NCI-H1105 (cell line): ENCODE results near the gene TOMM20.

Experiments
- DNase-seq: peaks from one replicate; lab custom pipeline; 2025; lab: John Stamatoyannopoulos, UW

TOMM20 gene

GRCh38 chr1:235134171-235134570 is 5.5 kb upstream of the TOMM20 start:
- no peak for DNase-seq

GRCh38 chr1:235133086-235133485 is 4.4 kb upstream of the TOMM20 start:
- no peak for DNase-seq

- DNase-seq = no peak
Observed at GRCh38 chr1:235131961-235132360, 3.3 kb upstream of the TOMM20 start.

GRCh38 chr1:235130766-235131270 is 2.2 kb upstream of the TOMM20 start:
- DNase-seq = no peak

- no peak for DNase-seq
Observed at GRCh38 chr1:235129774-235130570, 1.3 kb upstream of the TOMM20 start.

GRCh38 chr1:235127732-235128455 is 743 bp downstream of the TOMM20 start:
- DNase-seq = no peak

GRCh38 chr1:235127203-235127602 is 1.4 kb downstream of the TOMM20 start:
- no peak for DNase-seq

- no peak for DNase-seq
Observed at GRCh38 chr1:235124665-235125064, 4.0 kb downstream of the TOMM20 start.

GRCh38 chr1:235124111-235124510 is 4.5 kb downstream of the TOMM20 start:
- DNase-seq = no peak

- no peak for DNase-seq
Observed at GRCh38 chr1:235122348-235122747, 6.3 kb downstream of the TOMM20 start.

- DNase-seq = no peak
Observed at GRCh38 chr1:235113183-235113917, 15.3 kb downstream of the TOMM20 start.

GRCh38 chr1:235112297-235113182 is 16.1 kb downstream of the TOMM20 start:
- no peak for DNase-seq

GRCh38 chr1:235111107-235111506 is 17.5 kb downstream of the TOMM20 start:
- no peak for DNase-seq

- no peak for DNase-seq
Observed at GRCh38 chr1:235108876-235109275, 19.8 kb downstream of the TOMM20 start.

- no peak for DNase-seq
Observed at GRCh38 chr1:235108185-235108593, 20.4 kb downstream of the TOMM20 start.

- DNase-seq = no peak
Observed at GRCh38 chr1:235107368-235108184, 21.1 kb downstream of the TOMM20 start.

GRCh38 chr1:235106457-235106856 is 22.2 kb downstream of the TOMM20 start:
- no peak for DNase-seq

- peak; percentile 25 for DNase-seq
Observed at GRCh38 chr1:235105051-235106043, 23.3 kb downstream of the TOMM20 start.

- DNase-seq = peak; percentile 4
Observed at GRCh38 chr1:235102993-235103411, 25.6 kb downstream of the TOMM20 start.
